Esophagus squamous epithelium (tissue), 4 donors: ENCODE data around the gene STING1.

ENCODE experiments used
- POLR2A ChIP-seq, 4 donors: fragments of 450-650 bp; IDR thresholded peaks; one replicate each; pipeline ENCODE4 v1.6.1; 2017; ENCODE audit warnings: antibody characterized with exemption in 4 of 4, mild to moderate bottlenecking in 4 of 4, moderate library complexity in 3 of 4
- TF ChIP-seq, protein P1 (sequence below), 6 experiments: fragments of 450-650 bp in 4 of 6; fragments of 200-600 bp in 2 of 6; sonication (generic) in 2 of 6; IDR thresholded peaks; one replicate each; pipeline ENCODE4 v1.5.1; 2016 to 2019; ENCODE audit warnings: antibody characterized with exemption in 6 of 6, mild to moderate bottlenecking in 4 of 6, moderate library complexity in 4 of 6

DNA sequence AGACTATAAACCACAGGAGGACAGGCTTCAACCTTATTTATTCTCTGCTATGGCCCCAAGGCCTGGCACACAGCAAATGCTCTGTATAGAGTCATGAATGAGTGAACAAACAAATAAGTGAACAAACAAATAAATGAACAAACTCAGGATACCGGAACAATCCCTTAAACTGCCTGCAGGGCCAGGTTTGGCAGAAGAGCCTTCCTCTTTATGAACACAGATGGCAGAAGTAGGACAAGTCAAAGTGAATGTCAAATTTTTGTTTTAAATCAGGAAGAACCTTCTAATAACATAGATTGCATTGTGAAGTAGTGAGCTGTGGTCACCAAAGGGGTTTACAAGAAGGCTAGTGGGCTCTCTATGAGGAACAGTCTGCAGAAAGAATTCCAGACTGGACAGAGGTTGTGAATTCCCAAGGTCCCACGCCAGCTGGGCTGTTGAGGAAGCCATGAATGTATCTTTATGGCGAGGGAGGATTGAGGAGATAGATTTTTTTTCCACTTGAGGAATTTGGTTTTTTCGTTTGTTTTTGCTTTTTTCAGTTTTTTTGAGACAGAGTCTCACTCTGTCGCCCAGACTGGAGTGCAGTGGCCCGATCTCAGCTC, 30.3 kb upstream of the STING1 start:
- no peak for TF ChIP-seq POLR2A (IDR thresholded peaks at IDR 0.05)
- TF ChIP-seq, protein P1, sequence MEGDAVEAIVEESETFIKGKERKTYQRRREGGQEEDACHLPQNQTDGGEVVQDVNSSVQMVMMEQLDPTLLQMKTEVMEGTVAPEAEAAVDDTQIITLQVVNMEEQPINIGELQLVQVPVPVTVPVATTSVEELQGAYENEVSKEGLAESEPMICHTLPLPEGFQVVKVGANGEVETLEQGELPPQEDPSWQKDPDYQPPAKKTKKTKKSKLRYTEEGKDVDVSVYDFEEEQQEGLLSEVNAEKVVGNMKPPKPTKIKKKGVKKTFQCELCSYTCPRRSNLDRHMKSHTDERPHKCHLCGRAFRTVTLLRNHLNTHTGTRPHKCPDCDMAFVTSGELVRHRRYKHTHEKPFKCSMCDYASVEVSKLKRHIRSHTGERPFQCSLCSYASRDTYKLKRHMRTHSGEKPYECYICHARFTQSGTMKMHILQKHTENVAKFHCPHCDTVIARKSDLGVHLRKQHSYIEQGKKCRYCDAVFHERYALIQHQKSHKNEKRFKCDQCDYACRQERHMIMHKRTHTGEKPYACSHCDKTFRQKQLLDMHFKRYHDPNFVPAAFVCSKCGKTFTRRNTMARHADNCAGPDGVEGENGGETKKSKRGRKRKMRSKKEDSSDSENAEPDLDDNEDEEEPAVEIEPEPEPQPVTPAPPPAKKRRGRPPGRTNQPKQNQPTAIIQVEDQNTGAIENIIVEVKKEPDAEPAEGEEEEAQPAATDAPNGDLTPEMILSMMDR (IDR thresholded peaks at IDR 0.05) = no peak
